Activated naive CD4-positive, alpha-beta T cell (primary cell): ENCODE measurements around the gene MYBPC1.
"Not testable (repeated sequence)": the region's sequence is repeated elsewhere in the genome, so short reads cannot be mapped to it uniquely, and the experiment has no call there.

Experiments used
- DNase-seq, 4 experiments: peaks; one replicate each; lab custom pipeline; 2025; lab: John Stamatoyannopoulos, UW

MYBPC1 gene

GRCh38 chr12:101594700-101595099 lies at the start of gene MYBPC1:
Gene MYBPC1, plus strand, starts transcription at chr12:101594971. Its CDS starts 100 bp downstream, at chr12:101595071.
- no peak for DNase-seq

DNA sequence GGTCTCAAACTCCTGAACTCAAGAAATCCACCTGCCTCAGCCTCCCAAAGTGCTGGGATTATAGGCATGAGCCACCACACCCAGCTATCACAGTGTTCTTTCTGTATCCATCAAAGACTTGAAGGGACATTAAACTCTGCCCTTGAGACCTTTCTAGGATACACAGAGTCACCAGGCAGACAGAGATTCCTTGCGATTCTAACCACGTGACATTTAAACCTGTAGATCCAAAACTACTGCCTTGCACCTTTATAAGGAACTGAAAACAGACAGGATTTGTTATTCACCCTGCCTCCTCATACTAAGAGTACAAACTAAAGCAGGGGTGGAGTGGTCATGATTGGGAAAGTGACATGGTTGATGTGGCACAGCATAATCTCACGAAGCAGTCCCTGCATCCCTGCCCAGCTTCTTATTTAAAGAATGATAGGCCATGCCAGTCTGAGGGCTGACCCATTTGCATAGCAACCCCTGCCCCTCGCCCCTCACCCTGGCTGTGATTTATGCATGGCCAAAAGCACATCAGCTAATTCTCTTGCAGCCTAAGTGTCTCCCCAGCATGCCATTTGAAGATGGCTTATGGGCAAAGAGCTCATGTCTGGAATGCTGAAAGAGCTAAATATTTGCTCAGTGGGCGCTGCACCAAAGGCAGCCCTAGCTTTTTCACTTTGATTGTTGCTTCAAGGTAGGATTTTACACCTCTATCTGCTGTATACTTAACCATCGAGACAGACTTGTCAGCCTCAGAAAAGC lies 43.2 kb upstream of the MYBPC1 start:
- no peak for DNase-seq

DNA sequence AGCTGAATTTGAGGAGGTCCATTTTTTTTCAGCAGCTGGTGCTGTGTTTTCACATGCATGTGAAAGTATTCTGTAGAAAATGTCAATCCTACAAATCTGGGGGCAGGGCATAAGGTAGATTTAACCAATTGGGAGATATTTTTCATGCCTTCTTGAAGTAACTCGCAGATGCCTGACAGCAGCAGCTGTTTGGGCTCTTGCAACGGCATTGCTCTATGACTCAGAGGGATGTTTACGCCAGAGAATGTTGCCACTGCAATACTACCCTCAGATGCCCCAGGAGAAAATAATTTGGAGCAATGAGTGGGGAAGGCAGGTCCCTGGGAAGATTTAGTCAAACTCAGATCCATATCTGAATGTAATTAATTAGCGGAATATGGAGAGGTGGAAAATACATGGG lies 42.5 kb upstream of the MYBPC1 start:
- DNase-seq: no peak

GRCh38 chr12:101557094-101557493 lies 37.7 kb upstream of the MYBPC1 start:
- no peak for DNase-seq

- not testable (repeated sequence) for DNase-seq
Observed at GRCh38 chr12:101558726-101559125, 36.0 kb upstream of the MYBPC1 start.

GRCh38 chr12:101563212-101563611 lies 31.6 kb upstream of the MYBPC1 start:
- DNase-seq: no peak

DNA sequence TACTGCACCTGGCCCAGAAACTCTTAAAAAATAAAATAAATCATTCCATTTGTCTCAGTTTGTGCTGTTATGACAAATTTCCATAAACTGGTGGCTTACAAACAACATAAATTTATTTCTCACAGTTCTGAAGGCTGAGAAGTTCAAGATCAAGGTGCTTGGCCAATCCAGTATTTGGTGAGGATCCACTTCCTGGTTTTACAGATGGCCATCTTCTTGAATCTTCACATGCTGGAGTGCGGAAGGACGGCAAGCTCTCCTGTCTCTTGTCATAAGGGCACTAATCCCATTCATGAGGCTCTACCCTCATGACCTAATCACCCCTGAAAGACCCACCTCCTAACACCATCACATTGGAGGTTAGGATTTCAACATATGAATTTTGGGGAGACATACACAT lies 29.9 kb upstream of the MYBPC1 start:
- DNase-seq: no peak

- no peak for DNase-seq
Observed at GRCh38 chr12:101566318-101566717, 28.5 kb upstream of the MYBPC1 start.

DNA sequence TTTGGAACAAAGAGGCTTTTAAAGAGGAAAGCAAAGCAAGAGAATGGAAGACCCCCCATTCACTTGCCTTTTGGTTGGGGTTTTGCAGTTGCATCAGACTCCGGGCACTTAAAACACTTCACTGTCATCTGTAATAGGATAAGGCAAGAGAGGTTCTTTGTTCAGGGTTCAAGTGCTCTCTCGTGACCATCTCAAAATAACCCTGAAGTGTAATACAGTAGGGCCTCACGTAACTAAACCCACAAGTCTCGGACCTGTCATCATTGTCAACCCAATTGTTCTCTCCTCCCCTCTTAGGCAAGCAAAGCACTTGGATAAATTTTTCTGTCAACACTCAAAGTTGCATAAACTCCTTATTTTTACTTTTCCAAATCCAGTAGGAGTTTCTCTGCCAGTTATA lies 26.9 kb upstream of the MYBPC1 start:
- no peak for DNase-seq

DNA sequence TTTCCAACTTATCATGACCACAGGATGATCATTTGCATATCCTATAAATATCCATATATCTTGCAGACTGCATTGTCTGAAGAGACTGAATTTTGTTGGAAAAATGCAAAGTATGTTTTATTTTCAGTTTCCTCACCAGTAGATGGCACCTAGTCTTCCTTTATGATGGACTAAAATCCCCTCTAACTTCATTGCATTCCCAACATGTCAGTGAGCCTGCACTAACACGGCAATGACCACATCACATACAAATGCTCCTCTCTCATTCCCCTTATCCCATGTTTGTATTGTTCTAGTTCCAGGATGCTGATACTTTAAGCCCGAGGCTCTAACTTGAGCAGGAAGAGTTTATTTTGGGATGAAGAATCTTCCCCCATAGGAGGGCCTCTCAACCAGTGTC lies 24.7 kb upstream of the MYBPC1 start:
- no peak for DNase-seq

DNA sequence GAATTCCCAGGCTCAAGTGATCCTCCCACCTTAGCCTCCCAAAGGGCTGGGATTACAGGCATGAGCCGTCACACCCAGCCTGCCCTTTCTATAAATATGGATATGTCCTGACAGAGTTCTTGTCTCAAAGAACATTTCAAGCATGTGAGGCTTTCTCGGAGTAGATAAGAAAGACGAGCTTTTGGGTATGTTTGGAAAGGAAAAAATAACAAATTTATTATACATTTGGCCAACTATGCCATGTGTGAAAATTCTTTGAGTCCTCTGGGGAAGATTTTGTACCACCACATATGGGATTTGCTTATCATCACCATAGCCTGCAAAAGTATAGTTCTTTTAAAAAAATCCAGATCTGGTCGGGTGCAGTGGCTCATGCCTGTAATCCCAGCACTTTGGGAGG lies 23.7 kb upstream of the MYBPC1 start:
- DNase-seq: no peak

DNA sequence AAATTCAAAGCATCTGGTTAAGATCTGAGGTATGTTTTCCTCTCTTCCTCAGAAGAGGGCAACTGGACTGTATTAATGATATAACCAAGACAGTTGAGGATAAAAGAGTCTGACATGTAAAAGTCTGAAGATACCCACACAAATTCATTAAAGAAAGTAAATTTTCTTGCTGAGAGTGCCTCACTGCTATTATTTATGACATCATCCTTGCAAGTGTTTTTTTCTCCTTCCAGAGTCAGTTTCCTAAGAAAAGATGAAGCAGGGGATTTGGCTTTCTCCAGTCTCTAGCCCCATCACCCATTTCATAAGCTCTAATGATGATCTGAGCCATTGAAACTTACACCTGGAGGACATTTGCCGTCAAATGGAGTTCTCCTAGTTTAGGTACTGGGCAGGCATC lies 21.0 kb upstream of the MYBPC1 start:
- DNase-seq: no peak

- no peak for DNase-seq
Observed at GRCh38 chr12:101578417-101578816, 16.4 kb upstream of the MYBPC1 start.

DNA sequence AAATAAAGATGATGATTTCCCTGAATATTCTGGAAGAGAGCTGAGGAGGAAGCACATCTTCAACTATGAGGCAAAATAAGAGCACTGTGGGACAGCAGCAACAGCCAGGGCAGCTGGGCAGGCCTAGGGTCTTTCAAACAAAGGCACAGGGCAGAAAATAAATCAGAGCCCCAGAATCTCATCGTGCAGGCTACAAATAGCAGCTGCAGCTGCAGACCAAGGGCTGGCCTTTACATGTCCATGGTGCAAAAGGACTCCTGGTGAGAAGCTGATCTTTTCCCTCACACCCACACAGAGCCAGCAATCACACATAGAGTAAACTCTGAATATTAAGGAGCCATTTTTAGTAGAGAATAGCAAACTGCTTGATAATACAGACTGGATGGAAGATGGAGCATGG lies 13.6 kb upstream of the MYBPC1 start:
- DNase-seq: no peak

DNA sequence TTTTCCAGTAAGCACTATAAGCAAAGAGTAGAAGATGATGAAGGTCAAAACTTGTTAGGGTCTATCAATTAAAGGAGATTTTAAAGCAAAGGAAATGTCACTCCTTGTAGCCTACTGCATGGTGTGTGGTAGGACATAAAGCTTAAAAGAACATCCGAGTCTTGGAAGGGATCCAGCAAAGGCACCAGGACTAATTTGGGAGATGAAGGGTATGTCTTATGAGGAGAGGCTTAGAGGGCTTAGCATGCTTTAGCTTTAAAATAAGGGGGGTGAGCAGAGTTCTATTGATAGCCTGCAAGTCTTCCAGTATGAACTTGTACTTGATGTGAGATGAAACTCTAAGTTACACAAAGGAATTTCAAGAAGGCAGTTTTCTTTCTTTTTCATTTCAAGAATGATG lies 11.8 kb upstream of the MYBPC1 start:
- DNase-seq: no peak

DNA sequence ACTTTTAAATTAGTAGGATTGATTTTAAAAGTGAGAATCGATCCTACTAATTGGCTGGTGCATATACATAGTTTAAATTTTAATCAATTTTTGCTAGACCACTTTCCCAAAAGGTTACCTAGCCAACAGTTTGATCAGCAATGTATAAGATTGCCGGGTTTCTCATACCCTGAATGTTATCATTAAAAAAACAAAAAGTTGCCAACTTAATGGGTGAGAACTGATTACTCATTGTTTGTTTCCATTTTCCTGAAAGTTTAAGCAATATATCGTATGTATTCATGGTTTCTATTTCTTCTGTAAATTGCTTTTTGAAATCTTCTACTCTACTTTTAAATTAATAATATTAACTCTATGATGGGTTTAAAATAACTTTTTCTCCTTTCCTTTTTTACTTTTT lies 4.4 kb upstream of the MYBPC1 start:
- DNase-seq: no peak

GRCh38 chr12:101591781-101592180 lies 3.0 kb upstream of the MYBPC1 start:
- no peak for DNase-seq

DNA sequence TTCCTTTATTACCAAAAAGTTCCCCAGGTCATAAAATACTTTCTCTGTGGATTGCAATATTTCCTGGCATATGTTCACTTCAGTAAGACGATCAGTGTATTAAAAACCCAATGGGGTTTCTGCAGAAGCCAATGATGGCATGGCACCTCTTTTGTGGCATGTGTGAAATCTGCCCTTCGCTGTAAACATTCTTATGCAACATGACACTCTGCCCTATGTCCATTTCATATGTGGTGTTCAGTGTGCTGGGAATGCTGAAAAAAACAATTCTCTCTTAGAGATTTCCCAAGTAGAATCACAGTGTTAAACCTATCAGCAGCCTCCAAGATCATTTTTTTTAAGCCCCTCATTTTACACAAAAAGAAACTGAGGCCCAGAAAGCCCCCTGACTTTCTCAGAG lies 2.3 kb upstream of the MYBPC1 start:
- no peak for DNase-seq

DNA sequence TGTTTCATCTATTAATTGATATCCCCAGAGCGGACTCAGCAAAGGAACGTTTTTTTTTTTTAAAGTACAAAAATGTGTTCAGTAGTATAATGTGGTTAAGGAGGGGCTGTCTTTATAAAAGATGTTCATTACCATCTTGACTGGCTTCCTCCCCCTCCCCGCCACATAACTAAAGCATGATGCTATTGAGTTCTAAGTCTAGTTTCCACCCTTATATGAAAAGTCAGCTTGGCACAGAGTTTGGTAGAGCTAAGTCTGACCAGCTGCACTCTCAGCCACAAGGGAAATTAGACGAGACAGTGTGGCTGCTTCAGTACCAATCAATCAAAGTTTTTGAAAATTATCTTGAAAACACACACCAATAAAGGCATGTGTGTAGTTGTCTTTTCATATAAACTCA lies 1.9 kb upstream of the MYBPC1 start:
- DNase-seq: no peak

DNA sequence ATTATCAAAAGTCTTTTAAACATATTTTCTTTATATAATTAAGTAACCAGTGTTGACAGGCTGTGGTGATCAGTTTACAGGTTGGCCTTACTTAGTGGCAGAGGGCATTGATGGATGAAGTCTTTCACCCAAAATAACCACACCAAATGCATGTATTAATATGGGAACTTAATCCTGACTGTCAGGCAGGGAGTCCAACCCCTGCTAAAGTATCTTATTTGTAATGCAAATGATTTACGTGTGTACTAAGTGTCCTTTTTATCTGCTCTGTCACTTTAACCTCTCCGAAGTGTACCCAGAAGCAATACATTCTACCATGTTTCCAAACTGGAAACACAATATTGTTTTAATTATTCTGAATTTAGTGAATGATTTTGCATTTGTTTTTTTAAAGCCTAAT lies 1.4 kb downstream of the MYBPC1 start:
- DNase-seq: no peak

GRCh38 chr12:101597164-101597563 lies 2.4 kb downstream of the MYBPC1 start:
- DNase-seq: no peak

DNA sequence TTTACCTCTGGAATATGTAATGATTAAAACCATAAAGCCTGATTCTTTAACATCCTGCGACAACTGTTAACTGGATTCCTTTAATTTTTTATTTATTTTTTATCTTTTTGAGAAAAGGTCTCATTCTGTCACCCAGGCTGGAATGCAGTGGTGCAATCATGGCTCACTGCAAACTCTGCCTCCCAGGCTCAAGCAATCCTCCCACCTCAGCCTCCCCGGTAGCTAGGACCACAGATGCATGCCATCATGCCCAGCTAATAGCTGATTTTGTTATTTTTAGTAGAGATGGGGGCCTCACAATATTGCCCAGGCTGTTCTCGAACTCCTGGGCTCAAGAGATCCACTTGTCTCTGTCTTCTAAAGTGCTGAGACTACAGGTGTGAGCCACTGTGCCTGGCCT lies 3.7 kb downstream of the MYBPC1 start:
- DNase-seq: no peak

DNA sequence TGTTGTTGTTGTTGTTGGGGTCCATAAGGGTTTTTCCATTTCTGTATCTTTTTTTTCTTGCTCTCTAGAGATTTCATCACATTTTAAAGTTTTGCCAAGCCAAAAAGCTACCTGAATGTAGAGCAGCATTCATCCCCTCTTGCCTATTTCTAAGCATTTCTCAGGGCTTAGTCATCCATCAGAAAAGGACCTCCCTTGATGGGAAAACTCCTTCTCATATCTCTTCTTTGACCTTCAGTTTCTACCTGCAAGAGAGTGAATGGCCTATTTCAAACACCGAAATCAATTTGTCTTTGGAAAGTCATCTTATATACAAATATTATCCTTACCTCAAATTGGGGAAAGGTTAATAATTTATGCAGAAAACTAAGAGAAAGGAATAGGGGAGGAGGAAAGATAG lies 4.5 kb downstream of the MYBPC1 start:
- no peak for DNase-seq

DNA sequence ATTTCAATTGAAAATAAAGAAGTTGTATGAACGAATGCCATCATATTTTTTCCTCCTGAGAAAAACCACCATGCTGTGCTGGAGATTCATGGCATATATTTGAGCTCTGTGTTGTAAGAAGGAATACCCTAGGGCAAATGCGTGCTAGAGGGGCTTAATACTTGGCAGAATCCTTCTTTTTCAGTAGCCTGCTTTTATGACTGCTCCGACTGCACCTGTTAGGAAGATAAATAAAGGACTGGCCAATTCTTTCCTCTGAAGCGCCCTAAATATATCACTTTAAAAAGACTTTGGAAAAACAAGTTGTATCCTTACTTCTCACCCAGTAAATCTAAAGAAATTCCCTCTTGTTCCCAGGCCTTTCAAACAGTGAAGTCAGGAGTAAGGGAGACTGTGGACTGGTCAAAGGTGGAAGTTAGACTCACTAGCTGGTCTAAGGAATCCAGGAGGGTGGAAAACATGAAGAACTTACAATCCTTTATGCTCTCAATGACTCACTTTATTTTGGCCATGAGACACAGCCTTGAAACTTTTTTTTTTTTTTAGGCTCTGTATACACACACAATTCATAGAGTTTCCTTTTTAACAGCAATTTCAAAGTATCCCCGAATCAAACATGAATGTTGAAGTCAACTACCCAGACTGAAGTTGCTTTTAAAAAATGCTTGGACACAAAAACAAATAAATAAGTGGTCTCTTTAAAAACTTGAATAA lies 5.2 kb downstream of the MYBPC1 start:
- no peak for DNase-seq
